Endodermal cell (in vitro differentiated cells): ENCODE results near the gene PSMD1. TPM values are rescaled to one million over a fixed set of nuclear protein-coding genes. Genes with fewer than 3 reads are reported as not detected.
A peak's percentile ranks its signal among the peaks of the same experiment; 100 is the strongest.

ENCODE experiments used
- DNase-seq: peaks from one replicate; pipeline ENCODE4 v3.0.0-alpha.2; 2017
- H3K27ac ChIP-seq: 2 replicates; pipeline ENCODE4 v1.5.1; 2013; ENCODE audit warnings: mild to moderate bottlenecking, low read depth, low read length, moderate library complexity
- H3K27me3 ChIP-seq: 2 replicates; pipeline ENCODE4 v1.6.1; 2013; ENCODE audit warnings: mild to moderate bottlenecking, low read length, moderate library complexity; ENCODE audit not compliant: insufficient read depth, control insufficient read depth, poor library complexity, severe bottlenecking
- H3K36me3 ChIP-seq: 2 replicates; pipeline ENCODE4 v1.7.0; 2013; ENCODE audit warnings: mild to moderate bottlenecking, low read length, moderate library complexity; ENCODE audit not compliant: control insufficient read depth, insufficient read depth
- H3K4me1 ChIP-seq: one replicate; pipeline ENCODE4 v1.7.0; 2013; ENCODE audit warnings: low read length; ENCODE audit not compliant: control insufficient read depth, insufficient read depth
- H3K4me3 ChIP-seq: 2 replicates; pipeline ENCODE4 v1.5.1; 2013; ENCODE audit warnings: mild to moderate bottlenecking, low read length, moderate library complexity
- H3K9ac ChIP-seq: 2 replicates; pipeline ENCODE4 v1.6.1; 2013; ENCODE audit warnings: mild to moderate bottlenecking, low read length, moderate library complexity; ENCODE audit not compliant: poor library complexity, severe bottlenecking; ENCODE audit errors: extremely low read depth
- H3K9me3 ChIP-seq: 2 replicates; pipeline ENCODE4 v1.6.1; 2013; ENCODE audit warnings: mild to moderate bottlenecking, low read length, moderate library complexity; ENCODE audit not compliant: control insufficient read depth
- H3K27ac Mint-ChIP-seq: 2 replicates; pipeline ENCODE4 v1.8.0; 2020; ENCODE audit warnings: mixed read lengths
- H3K27me3 Mint-ChIP-seq: 2 replicates; pipeline ENCODE4 v1.8.0; 2021; ENCODE audit warnings: mild to moderate bottlenecking, mixed read lengths; ENCODE audit not compliant: insufficient read depth
- H3K36me3 Mint-ChIP-seq: 2 replicates; pipeline ENCODE4 v1.8.0; 2020; ENCODE audit warnings: low read depth, mixed read lengths
- H3K4me1 Mint-ChIP-seq: 2 replicates; pipeline ENCODE4 v1.8.0; 2020; ENCODE audit warnings: mixed read lengths
- H3K4me3 Mint-ChIP-seq: 2 replicates; pipeline ENCODE4 v1.8.0; 2020; ENCODE audit warnings: mild to moderate bottlenecking, moderate library complexity, mixed read lengths
- H3K9me3 Mint-ChIP-seq: 2 replicates; pipeline ENCODE4 v1.8.0; 2020; ENCODE audit warnings: mild to moderate bottlenecking, mixed read lengths
- CTCF ChIP-seq: fragments of 200-600 bp; sonication (generic); conservative IDR thresholded peaks from 2 replicates; pipeline ENCODE4 v1.5.0; 2021; ENCODE audit warnings: antibody characterized with exemption, mild to moderate bottlenecking
- WGBS, 2 experiments: methylation state at CpG; one replicate each; pipeline versions ENCODE4 v1.1.5 to v1.1.7; 2013; ENCODE audit warnings: missing lambda C conversion rate in 2 of 2, mixed read lengths in 1 of 2; ENCODE audit not compliant: insufficient coverage in 1 of 2, insufficient read length in 1 of 2; 5-methylcytosine and 5-hydroxymethylcytosine counted together
- total RNA-seq, 2 donors: library from RNA; stranded (reverse); fragmentation: NEBNext Ultra II Directional in 1 of 2; extraction: Animal tissue kit (Norgen Biotek cat#: 25700) in 1 of 2; gene quantifications; 2 replicates in 1 of 2; 3 replicates in 1 of 2; pipeline ENCODE4 v1.2.1, GENCODE V29; 2021

PSMD1 gene
- total RNA-seq, 2 donors from 2014 or later = 148 to 158 TPM

GRCh38 chr2:231184319-231184718 lies 127.7 kb downstream of the PSMD1 start:
- Histone ChIP-seq H3K9me3 (no peaks in the 10 kb centered on the region), H3K27ac (no peak overlapping the region), H3K9ac (no peak overlapping the region), H3K36me3 (no peaks in the 10 kb centered on the region), H3K4me1 (peaks cover 4% of the 10 kb centered on the region), H3K27me3 (no peaks in the 10 kb centered on the region), H3K4me3 (no peak overlapping the region)
- 99 to 100% methylated on average over 4 of the region's 4 CpGs for WGBS, 2 experiments
- no peak for DNase-seq
- Mint-ChIP-seq H3K9me3 (no peaks in the 10 kb centered on the region), H3K4me1 (peaks cover 12% of the 10 kb centered on the region), H3K27me3 (no peaks in the 10 kb centered on the region), H3K27ac (no peak overlapping the region), H3K36me3 (no peaks in the 10 kb centered on the region), H3K4me3 (no peak overlapping the region)
- TF ChIP-seq CTCF = no peak

- no peak for TF ChIP-seq CTCF
- no peaks in the 10 kb centered on the region for H3K36me3 Mint-ChIP-seq
- no peaks in the 10 kb centered on the region for H3K9me3 Mint-ChIP-seq
- H3K4me1 Mint-ChIP-seq = peaks cover 10% of the 10 kb centered on the region
- no peak overlapping the region for H3K4me3 Mint-ChIP-seq
- Histone ChIP-seq H3K4me1 (peaks cover under 1% of the 10 kb centered on the region), H3K9me3 (no peaks in the 10 kb centered on the region), H3K36me3 (no peaks in the 10 kb centered on the region), H3K27ac (no peak overlapping the region), H3K9ac (no peak overlapping the region), H3K27me3 (no peaks in the 10 kb centered on the region), H3K4me3 (no peak overlapping the region)
- no peak overlapping the region for H3K27ac Mint-ChIP-seq
- peak; percentile 48 for DNase-seq
- WGBS, 2 experiments = 81 to 92% methylated on average over 4 to 11 of the region's 11 CpGs
- H3K27me3 Mint-ChIP-seq = no peaks in the 10 kb centered on the region
Observed at GRCh38 chr2:231185050-231185725, 128.5 kb downstream of the PSMD1 start.

GRCh38 chr2:231185886-231186285 lies 129.2 kb downstream of the PSMD1 start:
- TF ChIP-seq CTCF = no peak
- Histone ChIP-seq H3K27me3 (no peaks in the 10 kb centered on the region), H3K9me3 (no peaks in the 10 kb centered on the region), H3K4me1 (no peaks in the 10 kb centered on the region), H3K4me3 (no peak overlapping the region), H3K9ac (no peak overlapping the region), H3K36me3 (no peaks in the 10 kb centered on the region), H3K27ac (no peak overlapping the region)
- no peaks in the 10 kb centered on the region for H3K9me3 Mint-ChIP-seq
- WGBS, 2 experiments = 88 to 97% methylated on average over 4 of the region's 4 CpGs
- peak overlapping the region; percentile 44 for H3K27ac Mint-ChIP-seq
- no peak for DNase-seq
- H3K36me3 Mint-ChIP-seq = no peaks in the 10 kb centered on the region
- no peaks in the 10 kb centered on the region for H3K27me3 Mint-ChIP-seq
- no peak overlapping the region for H3K4me3 Mint-ChIP-seq
- H3K4me1 Mint-ChIP-seq = peaks cover 9% of the 10 kb centered on the region
